GM19238 (cell line): ENCODE measurements around the gene PHF23.
A peak's percentile ranks its signal among the peaks of the same experiment; 100 is the strongest.

Source experiments
- DNase-seq: peaks from one replicate; pipeline ENCODE4 v3.0.0; 2011; ENCODE audit warnings: low spot score; ENCODE audit not compliant: insufficient read length

PHF23 gene

GRCh38 chr17:7239091-7240027, at the start of gene PHF23:
Gene PHF23 (minus strand): TSS chr17:7239457. CDS start chr17:7239279, 178 bp downstream.
- DNase-seq: peak; percentile 98

DNA sequence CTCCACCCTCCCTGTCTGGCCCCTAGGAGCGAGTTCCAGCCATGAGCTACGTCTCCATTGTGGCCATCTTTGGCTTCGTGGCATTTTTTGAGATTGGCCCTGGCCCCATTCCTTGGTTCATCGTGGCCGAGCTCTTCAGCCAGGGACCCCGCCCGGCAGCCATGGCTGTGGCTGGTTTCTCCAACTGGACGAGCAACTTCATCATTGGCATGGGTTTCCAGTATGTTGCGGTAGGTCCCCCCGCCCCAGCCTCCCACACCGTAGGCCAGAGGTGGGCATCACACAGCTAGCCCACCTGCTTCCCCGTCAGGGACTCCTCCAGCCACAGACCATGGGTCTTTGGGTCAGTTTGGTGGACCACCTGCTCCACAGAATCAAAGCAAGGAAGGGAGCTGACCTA, 46.4 kb upstream of the PHF23 start:
- no peak for DNase-seq

GRCh38 chr17:7284911-7285310, 45.7 kb upstream of the PHF23 start:
- no peak for DNase-seq

- no peak for DNase-seq
These were observed 44.4 kb upstream of the PHF23 start for GRCh38 chr17:7283471-7284216.

DNA sequence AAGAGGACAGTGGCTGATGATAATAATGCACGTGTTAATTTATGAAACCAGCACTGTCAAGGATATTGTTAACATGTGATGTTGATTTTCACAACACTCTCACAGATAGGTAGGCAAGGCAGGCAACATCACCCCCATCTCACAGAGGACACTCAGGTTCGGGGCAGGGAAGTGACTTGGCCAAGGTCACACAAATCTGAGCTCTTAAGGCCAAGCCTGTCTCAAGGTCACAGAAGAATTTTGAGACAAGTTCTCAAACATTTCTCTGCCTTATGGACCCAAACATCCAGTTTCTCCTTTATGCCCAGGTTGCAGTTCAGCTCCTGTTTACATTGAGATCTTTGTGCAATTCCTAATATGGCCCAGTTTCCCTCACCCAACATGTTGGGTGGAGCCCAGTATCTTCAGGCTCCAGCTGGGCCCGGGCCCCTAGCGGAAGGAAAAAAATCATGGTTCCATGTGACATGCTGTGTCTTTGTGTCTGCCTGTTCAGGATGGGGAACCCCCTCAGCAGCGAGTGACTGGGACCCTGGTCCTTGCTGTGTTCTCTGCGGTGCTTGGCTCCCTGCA, 43.6 kb upstream of the PHF23 start:
- no peak for DNase-seq

DNA sequence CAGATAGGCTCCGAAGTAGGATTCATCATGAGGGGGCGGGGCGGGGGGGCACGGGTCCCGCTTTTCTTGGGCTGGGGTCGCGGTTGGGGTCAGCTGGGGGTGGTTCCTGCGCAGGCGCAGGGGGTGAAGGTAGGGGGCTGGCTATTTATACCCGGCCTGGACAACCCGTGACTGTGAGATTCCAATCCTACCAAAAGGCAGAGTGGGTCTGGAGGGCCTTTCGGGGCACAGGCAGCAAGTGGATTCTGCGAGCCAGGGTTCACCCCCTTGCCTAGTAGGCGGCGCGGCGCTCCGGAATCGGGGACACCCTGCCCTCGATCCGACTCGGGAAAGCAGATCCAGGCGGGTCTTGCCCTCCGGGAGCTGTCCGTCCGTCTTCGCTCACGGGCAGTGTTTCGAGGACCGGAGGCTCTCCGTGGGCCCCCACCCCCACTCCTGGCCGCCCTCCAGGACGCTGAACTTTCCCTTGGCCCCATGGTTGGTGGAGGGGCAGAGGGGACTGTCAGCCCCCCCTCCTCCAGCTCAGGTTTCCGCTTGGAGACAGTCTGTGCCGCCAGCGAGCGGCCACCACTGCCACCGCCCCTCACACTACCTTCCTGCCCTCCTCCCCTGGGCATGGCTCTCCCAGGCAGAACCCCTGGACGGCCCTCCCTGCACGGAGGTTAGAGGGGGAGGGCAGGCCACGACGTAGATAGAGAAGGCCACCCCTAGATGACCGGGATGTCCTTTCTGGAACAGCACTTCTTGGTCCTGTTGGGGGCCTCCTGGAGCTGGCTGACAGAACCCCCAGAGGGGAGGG, 42.9 kb upstream of the PHF23 start:
- no peak for DNase-seq

GRCh38 chr17:7281074-7281952, 42.1 kb upstream of the PHF23 start, which contains the start of gene SLC2A4:
Gene SLC2A4 (plus strand): TSS chr17:7281718. CDS start chr17:7281935, 217 bp downstream.
- peak; percentile 96 for DNase-seq

DNA sequence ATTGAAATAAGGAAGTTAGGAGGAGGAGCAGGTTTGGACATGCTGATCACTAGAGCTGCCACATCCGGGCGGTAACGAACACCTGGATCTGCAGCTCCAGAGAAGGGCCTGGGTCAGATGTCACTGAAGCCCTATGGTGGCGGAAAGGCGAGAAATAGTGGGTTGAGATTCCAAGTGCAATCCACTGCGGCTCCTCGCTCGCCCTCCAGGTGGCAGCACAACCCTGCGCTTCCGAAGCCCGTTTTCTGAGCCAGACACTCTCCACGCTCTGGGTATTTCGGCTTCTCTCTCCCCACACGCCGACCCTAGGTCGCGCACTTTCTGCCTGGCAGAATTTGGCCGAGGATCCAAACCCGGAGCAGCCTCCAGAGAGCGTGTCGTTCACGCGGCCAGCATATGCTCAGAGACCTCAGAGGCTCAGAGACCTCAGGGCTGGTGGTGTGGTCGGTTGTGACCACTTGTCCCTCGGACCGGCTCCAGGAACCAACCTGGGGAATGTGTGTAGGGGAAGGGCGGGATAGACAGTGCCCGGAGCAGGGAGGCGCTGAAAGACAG, 41.3 kb upstream of the PHF23 start:
- peak; percentile 89 for DNase-seq

DNA sequence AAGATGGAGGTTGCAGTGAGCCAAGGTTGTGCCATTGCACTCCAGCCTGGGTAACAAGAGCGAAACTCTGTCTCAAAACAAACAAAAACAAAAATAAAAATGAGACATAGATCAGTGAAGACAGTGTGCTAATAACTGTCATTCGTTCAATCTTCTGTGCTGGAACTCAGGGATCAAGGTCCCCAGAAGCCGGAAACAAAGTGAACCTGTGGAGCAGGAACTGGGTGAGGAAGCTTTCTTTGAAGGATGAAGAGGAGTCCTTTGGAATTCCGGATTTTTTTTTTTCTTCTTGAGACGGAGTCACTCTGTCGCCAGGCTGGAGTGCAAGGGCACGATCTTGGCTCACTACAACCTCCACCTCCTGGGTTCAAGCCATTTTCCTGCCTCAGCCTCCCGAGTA, 40.2 kb upstream of the PHF23 start:
- no peak for DNase-seq

DNA sequence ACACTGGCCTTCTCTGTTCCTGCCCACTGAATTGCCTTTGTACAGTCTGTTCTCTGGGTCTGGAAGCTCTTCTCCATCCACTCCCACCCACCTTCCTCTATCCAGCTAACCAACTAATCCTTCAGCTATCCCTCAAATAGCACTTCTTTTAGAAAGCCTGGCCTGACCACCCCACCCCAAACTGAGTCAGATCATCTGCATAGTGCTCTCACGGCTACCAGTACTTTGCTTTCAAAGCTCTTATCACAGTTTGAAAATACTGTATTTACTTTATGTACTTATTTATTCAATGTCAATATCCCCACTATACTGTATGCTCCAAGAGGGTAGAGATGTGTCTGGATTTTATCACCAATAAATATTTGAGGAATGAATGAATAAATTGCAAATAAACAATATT, 27.5 kb upstream of the PHF23 start:
- DNase-seq: no peak

DNA sequence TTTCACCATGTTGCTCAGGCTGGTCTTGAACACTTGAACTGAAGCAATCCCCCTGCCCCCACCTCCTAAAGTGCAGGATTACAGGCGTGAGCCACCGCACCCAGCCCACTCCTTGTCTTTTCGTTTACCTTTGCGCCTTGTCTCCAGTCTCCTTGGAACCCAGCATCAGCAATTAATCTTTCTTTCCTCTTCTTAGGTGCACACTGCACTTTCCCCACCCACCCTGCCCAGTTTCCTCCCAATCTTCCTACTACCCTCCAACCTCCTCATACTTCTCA, 24.5 kb upstream of the PHF23 start:
- no peak for DNase-seq

- DNase-seq: no peak
These were observed 23.9 kb upstream of the PHF23 start for GRCh38 chr17:7262935-7263800.

GRCh38 chr17:7262192-7262934, 23.1 kb upstream of the PHF23 start, which contains the start of gene CLDN7:
Gene CLDN7 (minus strand): TSS chr17:7262478. CDS start chr17:7262043, 435 bp downstream.
- no peak for DNase-seq

DNA sequence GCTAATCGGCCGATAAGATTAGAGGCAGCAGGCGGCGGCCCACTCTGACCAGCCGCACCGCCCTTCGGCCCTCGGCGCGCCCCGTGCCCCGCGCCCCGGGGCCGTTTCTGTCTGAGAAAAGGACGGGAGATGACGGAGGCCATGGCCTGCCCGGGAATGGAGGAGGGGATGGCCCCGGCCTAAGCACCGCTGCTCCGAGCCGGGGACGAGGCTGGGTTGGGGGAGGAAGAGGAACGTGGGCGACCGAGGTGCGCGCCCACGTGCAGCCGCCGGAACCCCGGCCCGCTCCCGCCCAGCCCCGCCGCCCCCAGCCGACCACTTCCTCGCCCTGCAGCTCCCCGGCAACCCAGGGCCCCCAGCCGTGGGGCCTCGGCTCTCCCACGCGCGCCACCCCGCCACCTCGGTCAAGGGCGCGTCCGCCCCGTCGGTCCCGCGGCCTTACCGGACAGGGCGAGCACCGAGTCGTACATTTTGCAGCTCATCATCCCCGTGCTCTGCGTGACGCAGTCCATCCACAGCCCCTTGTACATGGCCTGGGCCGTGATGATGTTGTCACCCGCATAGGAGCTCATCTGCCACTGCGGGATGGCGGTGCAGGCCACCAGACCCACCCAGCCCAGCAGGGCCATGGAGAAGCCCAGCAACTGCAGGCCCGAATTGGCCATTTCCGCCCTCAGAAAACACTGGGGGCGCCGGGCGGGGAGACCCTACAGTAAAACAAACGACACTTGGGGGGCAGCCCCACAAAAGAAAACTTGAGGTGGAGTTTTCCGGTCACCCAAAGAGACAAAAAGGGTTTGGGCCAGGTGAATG, 22.3 kb upstream of the PHF23 start:
- no peak for DNase-seq

- DNase-seq: peak; percentile 68
These were observed 21.6 kb upstream of the PHF23 start for GRCh38 chr17:7260651-7261378.

DNA sequence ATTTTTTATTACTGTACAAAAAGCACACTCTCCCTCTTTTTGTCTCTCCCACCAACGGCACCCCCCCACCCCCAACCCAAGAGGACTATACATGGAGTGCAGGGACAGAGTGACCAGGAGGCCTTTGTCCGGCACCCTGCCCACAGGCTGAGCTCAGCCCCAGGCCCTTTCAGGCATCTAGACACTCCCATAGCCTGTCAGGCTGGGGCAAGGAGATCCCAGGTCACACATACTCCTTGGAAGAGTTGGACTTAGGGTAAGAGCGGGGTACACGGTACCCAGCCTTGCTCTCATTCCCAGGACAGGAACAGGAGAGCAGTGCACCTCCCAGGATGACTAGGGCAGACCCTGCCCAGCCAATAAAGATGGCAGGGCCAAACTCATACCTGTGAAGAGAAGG, 20.9 kb upstream of the PHF23 start:
- no peak for DNase-seq

DNA sequence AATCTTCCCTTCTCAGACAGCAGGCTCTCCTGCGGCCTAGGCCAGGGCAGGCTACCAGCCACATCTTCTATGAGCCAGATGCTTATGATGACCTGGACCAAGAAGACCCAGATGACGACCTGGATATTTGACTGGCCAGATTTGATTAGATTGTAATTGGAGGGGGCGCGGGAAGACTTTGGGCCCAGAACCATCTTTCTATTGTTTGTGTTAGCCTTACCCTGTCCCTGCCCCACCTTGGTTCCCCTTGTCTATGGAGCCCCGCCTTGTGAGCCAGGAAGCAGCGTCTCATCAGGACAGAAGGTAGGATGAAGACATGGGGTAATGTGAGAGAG, 20.3 kb upstream of the PHF23 start:
- no peak for DNase-seq
